Endothelial cell of umbilical vein (primary cell): ENCODE measurements around the gene PSMB2. TPM values are rescaled to one million over a fixed set of nuclear protein-coding genes. Genes with fewer than 3 reads are reported as not detected.
A peak's percentile ranks its signal among the peaks of the same experiment; 100 is the strongest.

ENCODE experiments used
- BruUV-seq: library from RNA; stranded (reverse); fragments of 400-500 nt; replicated peaks from 2 replicates; lab custom pipeline; 2021; lab: Mats Ljungman, UMichigan
- CTCF ChIA-PET: fragments of 300-600, 350-600 bp; sonication (Branson Sonifier 250); formaldehyde crosslinking; loops from one replicate; lab custom pipeline; 2021; ENCODE audit warnings: antibody characterized with exemption, inconsistent platforms; lab: Charles Lee
- POLR2A ChIA-PET: fragments of 300-600, 350-600 bp; sonication (Branson Sonifier 250); formaldehyde crosslinking; loops from one replicate; lab custom pipeline; 2021; ENCODE audit warnings: antibody characterized with exemption, inconsistent platforms; lab: Charles Lee
- DNase-seq: peaks from one replicate; pipeline ENCODE4 v3.0.0-alpha.2; 2011; ENCODE audit warnings: low read depth, low spot score
- FAIRE-seq: peaks from 2 replicates; lab custom pipeline; 2011; peaks lifted over from hg19 to GRCh38; lab: Jason Lieb, UNC
- H2AFZ ChIP-seq: 2 replicates; pipeline ENCODE4 v1.6.0; 2012; ENCODE audit warnings: low read depth, low read length, control low read depth, inconsistent platforms
- H3K27ac ChIP-seq: 2 replicates; pipeline ENCODE4 v1.5.1; 2011; ENCODE audit warnings: low read depth, mild to moderate bottlenecking, control low read depth, low read length, moderate library complexity; ENCODE audit not compliant: insufficient read depth
- H3K27me3 ChIP-seq, 2 experiments: 2 replicates each; pipeline versions ENCODE4 v1.6.0 to v1.6.1; 2011; ENCODE audit warnings: low read length in 2 of 2, mixed read lengths in 1 of 2; ENCODE audit not compliant: control insufficient read depth in 2 of 2, insufficient read depth in 2 of 2
- H3K36me3 ChIP-seq, 2 experiments: 2 replicates in 1 of 2; 3 replicates in 1 of 2; pipeline ENCODE4 v1.5.1; 2011; ENCODE audit warnings: low read length in 2 of 2, mild to moderate bottlenecking in 1 of 2, moderate library complexity in 1 of 2; ENCODE audit not compliant: control insufficient read depth in 2 of 2, insufficient read depth in 2 of 2; ENCODE audit errors: extremely low read depth in 1 of 2
- H3K4me1 ChIP-seq: 3 replicates; pipeline ENCODE4 v1.5.1; 2011; ENCODE audit warnings: mild to moderate bottlenecking, low read length; ENCODE audit not compliant: control insufficient read depth, insufficient read depth; ENCODE audit errors: extremely low read depth
- H3K4me2 ChIP-seq: 2 replicates; pipeline ENCODE4 v1.6.1; 2011; ENCODE audit warnings: low read length, control low read depth, mixed read lengths; ENCODE audit not compliant: insufficient read depth
- H3K4me3 ChIP-seq, 3 experiments: fragments of 200-600 bp in 1 of 3; sonication (generic), shearing (Covaris generic) in 1 of 3; replicated peaks in 1 of 3; 2 replicates each; pipeline ENCODE4 v1.5.1; 2011 to 2016; ENCODE audit warnings: control low read depth in 3 of 3, low read length in 3 of 3, mild to moderate bottlenecking in 2 of 3, inconsistent platforms in 1 of 3, low read depth in 1 of 3, moderate library complexity in 1 of 3; ENCODE audit not compliant: insufficient read depth in 1 of 3
- H3K79me2 ChIP-seq: 2 replicates; pipeline ENCODE4 v1.6.0; 2012; ENCODE audit warnings: low read length, inconsistent platforms; ENCODE audit not compliant: control insufficient read depth, insufficient read depth
- H3K9ac ChIP-seq: replicated peaks from 2 replicates; pipeline ENCODE3; 2011; ENCODE audit warnings: low read length, control low read depth; ENCODE audit not compliant: insufficient read depth; ENCODE audit errors: extremely low read depth
- H3K9me1 ChIP-seq: replicated peaks from 3 replicates; pipeline ENCODE4 v1.6.0; 2011; ENCODE audit warnings: mild to moderate bottlenecking, low read length; ENCODE audit not compliant: control insufficient read depth, insufficient read depth; ENCODE audit errors: extremely low read depth
- H3K9me3 ChIP-seq: replicated peaks from 2 replicates; pipeline ENCODE4 v1.5.1; 2012; ENCODE audit warnings: low read length, inconsistent platforms; ENCODE audit not compliant: control insufficient read depth, insufficient read depth
- H4K20me1 ChIP-seq: replicated peaks from 2 replicates; pipeline ENCODE3; 2011; ENCODE audit warnings: mild to moderate bottlenecking, low read length; ENCODE audit not compliant: control insufficient read depth, insufficient read depth; ENCODE audit errors: extremely low read depth
- CTCF ChIP-seq, 2 donors: IDR thresholded peaks; 1 replicate in 1 of 2; 2 replicates in 1 of 2; pipeline ENCODE4 v1.5.1; 2011; ENCODE audit warnings: low read length in 2 of 2, mild to moderate bottlenecking in 2 of 2, moderate library complexity in 2 of 2, control low read depth in 1 of 2, inconsistent platforms in 1 of 2, low read depth in 1 of 2; ENCODE audit not compliant: insufficient read depth in 1 of 2; ENCODE audit errors: extremely low read depth in 1 of 2
- EZH2 ChIP-seq: IDR thresholded peaks from 2 replicates; pipeline ENCODE4 v1.6.1; 2012; ENCODE audit warnings: borderline replicate concordance, low read depth, mild to moderate bottlenecking, moderate library complexity, low read length, inconsistent platforms; ENCODE audit not compliant: severe bottlenecking
- FOS ChIP-seq: IDR thresholded peaks from 2 replicates; pipeline ENCODE4 v1.6.1; 2011; ENCODE audit warnings: mild to moderate bottlenecking, low read length, moderate library complexity, borderline replicate concordance; ENCODE audit not compliant: insufficient read depth
- GATA2 ChIP-seq: IDR thresholded peaks from 2 replicates; pipeline ENCODE4 v1.7.0; 2011; ENCODE audit warnings: low read depth, mild to moderate bottlenecking, moderate library complexity, mixed read lengths, low read length; ENCODE audit not compliant: insufficient read length, insufficient read depth
- JUN ChIP-seq: IDR thresholded peaks from 2 replicates; pipeline ENCODE4 v1.6.1; 2011; ENCODE audit warnings: borderline replicate concordance, low read depth; ENCODE audit not compliant: insufficient read length, insufficient read depth
- MAX ChIP-seq: IDR thresholded peaks from 2 replicates; pipeline ENCODE4 v1.6.1; 2011; ENCODE audit not compliant: insufficient read depth, insufficient read length
- MYC ChIP-seq: IDR thresholded peaks from one replicate; pipeline ENCODE4 v1.6.1; 2011; ENCODE audit warnings: mild to moderate bottlenecking, low read depth, low read length
- POLR2A ChIP-seq: IDR thresholded peaks from 2 replicates; pipeline ENCODE4 v1.6.1; 2012; ENCODE audit warnings: low read depth, mild to moderate bottlenecking, control low read depth, low read length
- POLR2AphosphoS5 ChIP-seq: IDR thresholded peaks from 2 replicates; pipeline ENCODE4 v1.6.1; 2012; ENCODE audit warnings: low read depth, mild to moderate bottlenecking, control low read depth, low read length, moderate library complexity; ENCODE audit not compliant: insufficient read depth
- dilution Hi-C: fragments of 300-500 bp; cut with MboI; formaldehyde crosslinking; loops from one replicate; pipeline ENCODE4 v1.15.0; 2019; ENCODE audit warnings: low sequenced_read_pairs; ENCODE audit not compliant: extremely low pct_ligation_motif_present
- intact Hi-C: fragments of 100-400 bp; cut with micrococcal nuclease; formaldehyde crosslinking; loops from one replicate; pipeline ENCODE4 v1.10.0; 2022
- polyA plus RNA-seq, 4 experiments: library from polyadenylated mRNA; depleted of rRNA in 3 of 4; stranded (reverse) in 3 of 4; unstranded in 1 of 4; fragments of >200 nt; gene quantifications; 2 replicates each; pipeline versions ENCODE4 v1.2.1 to v1.2.3, GENCODE V29; 2011 to 2012; ENCODE audit warnings: missing spikeins in 1 of 4
- total RNA-seq: library from RNA; stranded (reverse); gene quantifications from 2 replicates; pipeline ENCODE4 v1.2.3, GENCODE V29; 2021

PSMB2 gene
- total and polyA plus RNA-seq, 2 donors (not counting 3 experiments of a cell fraction or from before 2014, with no cell fraction given) = 93.6 to 118 TPM

GRCh38 chr1:35660581-35661473 is 19.5 kb upstream of the PSMB2 start:
- H4K20me1 ChIP-seq = no peaks in the 10 kb centered on the region
- H3K27ac ChIP-seq = no peak overlapping the region
- no peaks in the 10 kb centered on the region for H3K36me3 ChIP-seq
- FAIRE-seq (no peak), DNase-seq (peak; percentile 30)
- BruUV-seq = no TSS peak
- H3K4me1 ChIP-seq = no peaks in the 10 kb centered on the region
- no peak for TF ChIP-seq GATA2
- TF ChIP-seq JUN = no peak
- no peak for TF ChIP-seq CTCF (IDR thresholded peaks at IDR 0.05; ENCODE audit: extremely low read depth in 1 of 2, insufficient read depth in 1 of 2, low read depth in 1 of 2, low read length in 2 of 2)
- no peak for TF ChIP-seq POLR2AphosphoS5
- TF ChIP-seq EZH2 = no peak
- no peak for TF ChIP-seq MAX
- TF ChIP-seq FOS = no peak
- TF ChIP-seq POLR2A = no peak
- no peak for TF ChIP-seq MYC
- H3K4me2 ChIP-seq = no peak overlapping the region
- peaks cover 4 to 9% of the 10 kb centered on the region in 2 experiments for H3K27me3 ChIP-seq
- H3K9ac ChIP-seq = no peak overlapping the region
- H2AFZ ChIP-seq = no peak overlapping the region
- H3K9me3 ChIP-seq = no peaks in the 10 kb centered on the region
- H3K9me1 ChIP-seq = no peaks in the 10 kb centered on the region
- ChIA-PET POLR2A (no interaction called here), CTCF (interaction anchor here (1.1 kb wide), 1 partner anchor 55 kb away, joined by 3 read pairs; no protein-coding TSS in a partner anchor)
- no peaks in the 10 kb centered on the region for H3K79me2 ChIP-seq
- dilution Hi-C loops = no loop called here
- intact Hi-C loops = no loop called here
- no peak overlapping the region for H3K4me3 ChIP-seq
